K562 (cell line): ENCODE results near the gene CRB2. TPM values are rescaled to one million over a fixed set of nuclear protein-coding genes. Genes with fewer than 3 reads are reported as not detected.
A peak's percentile ranks its signal among the peaks of the same experiment; 100 is the strongest.

Experiments used
- ID3 ChIP-seq, 2 experiments: fragments of 250-450 bp in 1 of 2; fragments of 450-650 bp in 1 of 2; sonication (Bioruptor Pico) in 1 of 2; IDR thresholded peaks; 2 replicates each; pipeline versions ENCODE4 v1.6.1 to v1.8.0; 2016 to 2021; ENCODE audit warnings: mild to moderate bottlenecking in 2 of 2, moderate library complexity in 2 of 2, missing compliant biosample characterization in 1 of 2, missing genetic modification characterization in 1 of 2
- RAD21 ChIP-seq, 2 experiments: fragments of 250-450 bp in 1 of 2; fragments of 450-650 bp in 1 of 2; sonication (Bioruptor Pico) in 1 of 2; formaldehyde crosslinking in 1 of 2; IDR thresholded peaks in 1 of 2; conservative IDR thresholded peaks in 1 of 2; 2 replicates each; pipeline versions ENCODE4 v1.4.0 to v1.8.0; 2020 to 2022; ENCODE audit warnings: mild to moderate bottlenecking in 2 of 2, moderate library complexity in 1 of 2
- SRSF1 ChIP-seq: fragments of 200-400 bp; formaldehyde crosslinking; IDR thresholded peaks from 2 replicates; pipeline ENCODE4 v1.6.1; 2017; ENCODE audit warnings: mild to moderate bottlenecking, low read depth, low read length, moderate library complexity
- SRSF7 ChIP-seq: fragments of 200-400 bp; formaldehyde crosslinking; optimal IDR thresholded peaks from 2 replicates; pipeline ENCODE3; 2017; ENCODE audit warnings: mild to moderate bottlenecking, low read depth, low read length
- ZNF318 ChIP-seq, 2 experiments: fragments of 450-650 bp; IDR thresholded peaks; 2 replicates each; pipeline ENCODE4 v1.6.1; 2016; ENCODE audit warnings: mild to moderate bottlenecking in 2 of 2, borderline replicate concordance in 1 of 2, low read depth in 1 of 2, moderate library complexity in 1 of 2
- ZNF707 ChIP-seq: fragments of 250-450 bp; sonication (Bioruptor Pico); conservative IDR thresholded peaks from 2 replicates; pipeline ENCODE4 v1.8.0; 2022; ENCODE audit warnings: inconsistent platforms, mild to moderate bottlenecking, moderate library complexity
- ZNF764 ChIP-seq: fragments of 250-450 bp; sonication (Bioruptor Pico); IDR thresholded peaks from 2 replicates; pipeline ENCODE4 v1.4.0; 2020; ENCODE audit warnings: low read depth, mild to moderate bottlenecking, moderate library complexity
- polyA plus RNA-seq, 8 experiments: library from polyadenylated mRNA; depleted of rRNA in 4 of 8; stranded (reverse) in 5 of 8; unstranded in 3 of 8; fragments of >200 nt; fragmentation: Nextera tagmentation in 2 of 8; fragmentation: Illumina TruSeq in 1 of 8; extraction: Ambion mirVana in 2 of 8; extraction: Trizol in 1 of 8; gene quantifications; 2 replicates each; pipeline versions ENCODE4 v1.2.1 to v1.2.3, GENCODE V29; 2011 to 2014; ENCODE audit warnings: inconsistent platforms in 1 of 8, missing spikeins in 1 of 8
- total RNA-seq, 7 experiments: library from RNA; depleted of rRNA in 6 of 7; stranded (reverse); fragments of >200 nt in 6 of 7; fragmentation: Illumina TruSeq in 2 of 7; extraction: Trizol in 2 of 7; gene quantifications; 2 replicates each; pipeline versions ENCODE4 v1.2.1 to v1.2.3, GENCODE V29; 2011 to 2021; ENCODE audit warnings: low replicate concordance in 1 of 7

Gene CRB2
- total and polyA plus RNA-seq, 9 of the 15 experiments (the other 6 are each of a cell fraction or from before 2014, with no cell fraction given) = 0.13 to 1.2 (median 0.25) TPM; not detected in 2

GRCh38 chr9:123339666-123340510, 16.1 kb upstream of the CRB2 start (continued):
- TF ChIP-seq ZNF318 (IDR thresholded peaks at IDR 0.05; ENCODE audit: borderline replicate concordance in 1 of 2, low read depth in 1 of 2) (no peak), ZNF764 (CRISPR knock-in tag) (no peak), ID3 (CRISPR knock-in tag; IDR thresholded peaks at IDR 0.05) (no peak), ID3 (tag; IDR thresholded peaks at IDR 0.05) (peak; percentile 53; the same call in 1 of the 2 replicates), SRSF7 (no peak), RAD21 (CRISPR knock-in tag; conservative IDR thresholded peaks at IDR 0.05 in 1 of 2, IDR thresholded peaks at IDR 0.05 in 1 of 2) (no peak), SRSF1 (no peak), ZNF707 (CRISPR knock-in tag) (no peak)
